IMR-90 (cell line): ENCODE measurements around the gene RHOBTB3. TPM values are rescaled to one million over a fixed set of nuclear protein-coding genes. Genes with fewer than 3 reads are reported as not detected.

Experiments
- ATAC-seq: fragments of 200-7000 bp; cut with Tn5 transposase; 2 replicates; pipeline ENCODE4 v1.9.1; 2020; ENCODE audit warnings: low read depth, mild to moderate bottlenecking, moderate library complexity
- BruUV-seq: library from RNA; stranded (reverse); fragments of 400-500 nt; replicated peaks from 2 replicates; lab custom pipeline; 2021; lab: Mats Ljungman, UMichigan
- CTCF ChIA-PET: fragments of 300-600 bp; formaldehyde crosslinking; extraction: SDS; loops from one replicate; lab custom pipeline; 2021; ENCODE audit warnings: antibody characterized with exemption; lab: Yijun Ruan, JAX
- POLR2A ChIA-PET: fragments of 300-600 bp; sonication (Branson Sonifier 250); formaldehyde crosslinking; loops from one replicate; lab custom pipeline; 2022; ENCODE audit warnings: antibody characterized with exemption; ENCODE audit not compliant: unreplicated experiment; lab: Charles Lee
- DNase-seq: peaks from one replicate; pipeline ENCODE4 v3.0.0; 2013
- H2AFZ ChIP-seq: replicated peaks from 2 replicates; pipeline ENCODE3; 2013; ENCODE audit warnings: low read length, mild to moderate bottlenecking; ENCODE audit not compliant: poor library complexity
- H2AK5ac ChIP-seq: 2 replicates; pipeline ENCODE4 v1.6.1; 2013; ENCODE audit warnings: low read depth, low read length, inconsistent platforms
- H2AK9ac ChIP-seq: replicated peaks from 2 replicates; pipeline ENCODE3; 2013; ENCODE audit warnings: mild to moderate bottlenecking, low read depth, low read length, moderate library complexity; ENCODE audit not compliant: poor library complexity
- H2BK120ac ChIP-seq: 2 replicates; pipeline ENCODE4 v1.6.1; 2013; ENCODE audit warnings: low read depth, low read length, inconsistent platforms
- H2BK15ac ChIP-seq: 3 replicates; pipeline ENCODE4 v1.6.1; 2013; ENCODE audit warnings: low read depth, low read length, inconsistent platforms
- H2BK20ac ChIP-seq: 2 replicates; pipeline ENCODE4 v1.6.1; 2013; ENCODE audit warnings: low read depth, mild to moderate bottlenecking, inconsistent platforms, low read length, moderate library complexity
- H2BK5ac ChIP-seq: 2 replicates; pipeline ENCODE4 v1.6.1; 2013; ENCODE audit warnings: mild to moderate bottlenecking, low read depth, low read length, inconsistent platforms; ENCODE audit not compliant: poor library complexity, severe bottlenecking
- H3K14ac ChIP-seq: replicated peaks from 2 replicates; pipeline ENCODE4 v1.6.1; 2013; ENCODE audit warnings: low read depth, low read length, inconsistent platforms
- H3K18ac ChIP-seq: 2 replicates; pipeline ENCODE4 v1.6.1; 2013; ENCODE audit warnings: low read depth, low read length, control low read depth
- H3K23ac ChIP-seq: 2 replicates; pipeline ENCODE4 v1.6.1; 2013; ENCODE audit warnings: low read depth, low read length, inconsistent platforms
- H3K27ac ChIP-seq: 2 replicates; pipeline ENCODE4 v1.5.1; 2013; ENCODE audit warnings: mild to moderate bottlenecking, control low read depth, low read length; ENCODE audit not compliant: insufficient read depth
- H3K27me3 ChIP-seq: 2 replicates; pipeline ENCODE4 v1.6.1; 2013; ENCODE audit warnings: low read length; ENCODE audit not compliant: control insufficient read depth, insufficient read depth
- H3K36me3 ChIP-seq: 2 replicates; pipeline ENCODE4 v1.6.1; 2013; ENCODE audit warnings: low read length, mixed read lengths; ENCODE audit not compliant: control insufficient read depth, insufficient read depth
- H3K4ac ChIP-seq: 2 replicates; pipeline ENCODE4 v1.6.1; 2013; ENCODE audit warnings: low read depth, low read length, inconsistent platforms
- H3K4me1 ChIP-seq: 2 replicates; pipeline ENCODE4 v1.6.1; 2013; ENCODE audit warnings: low read length, mixed read lengths; ENCODE audit not compliant: control insufficient read depth, insufficient read depth
- H3K4me2 ChIP-seq: 2 replicates; pipeline ENCODE4 v1.6.1; 2013; ENCODE audit warnings: low read depth, mild to moderate bottlenecking, control low read depth, low read length, moderate library complexity
- H3K4me3 ChIP-seq: 2 replicates; pipeline ENCODE4 v1.5.1; 2013; ENCODE audit warnings: low read depth, mild to moderate bottlenecking, control low read depth, low read length, moderate library complexity; ENCODE audit not compliant: insufficient read depth
- H3K56ac ChIP-seq: 2 replicates; pipeline ENCODE4 v1.6.1; 2013; ENCODE audit warnings: low read length, inconsistent platforms; ENCODE audit not compliant: insufficient read depth; ENCODE audit errors: extremely low read depth
- H3K79me1 ChIP-seq, 2 experiments: 2 replicates each; pipeline ENCODE4 v1.6.1; 2013; ENCODE audit warnings: low read length in 2 of 2, inconsistent platforms in 1 of 2, low read depth in 1 of 2
- H3K9ac ChIP-seq: 2 replicates; pipeline ENCODE4 v1.6.1; 2013; ENCODE audit warnings: low read depth, low read length, control low read depth
- H3K9me1 ChIP-seq: 2 replicates; pipeline ENCODE4 v1.6.1; 2013; ENCODE audit warnings: low read length, inconsistent platforms; ENCODE audit not compliant: insufficient read depth
- H3K9me3 ChIP-seq: 2 replicates; pipeline ENCODE4 v1.6.1; 2013; ENCODE audit warnings: low read length; ENCODE audit not compliant: control insufficient read depth, insufficient read depth
- H4K20me1 ChIP-seq: 2 replicates; pipeline ENCODE4 v1.6.1; 2013; ENCODE audit warnings: low read length, inconsistent platforms; ENCODE audit not compliant: insufficient read depth
- H4K5ac ChIP-seq: 2 replicates; pipeline ENCODE4 v1.6.1; 2013; ENCODE audit warnings: mild to moderate bottlenecking, low read depth, low read length, control low read depth
- H4K8ac ChIP-seq, 2 experiments: 2 replicates each; pipeline ENCODE4 v1.6.1; 2013; ENCODE audit warnings: low read depth in 2 of 2, low read length in 2 of 2, control low read depth in 1 of 2, inconsistent platforms in 1 of 2
- H4K91ac ChIP-seq: 2 replicates; pipeline ENCODE4 v1.6.1; 2013; ENCODE audit warnings: low read depth, low read length, inconsistent platforms; ENCODE audit not compliant: insufficient read depth
- BHLHE40 ChIP-seq: fragments of 150-350 bp; IDR thresholded peaks from 2 replicates; pipeline ENCODE4 v1.6.1; 2016; ENCODE audit warnings: mild to moderate bottlenecking, low read depth, low read length
- CEBPB ChIP-seq: IDR thresholded peaks from 2 replicates; pipeline ENCODE4 v1.6.1; 2012; ENCODE audit warnings: low read depth, low read length, improper control_type of control experiment
- CHD1 ChIP-seq: IDR thresholded peaks from 2 replicates; pipeline ENCODE4 v1.6.1; 2012; ENCODE audit warnings: low read depth, low read length, improper control_type of control experiment
- CTCF ChIP-seq: conservative IDR thresholded peaks from 2 replicates; pipeline ENCODE4 v1.5.1; 2012; ENCODE audit warnings: mild to moderate bottlenecking, low read depth, low read length, improper control_type of control experiment
- MAZ ChIP-seq: IDR thresholded peaks from 2 replicates; pipeline ENCODE4 v1.6.1; 2012; ENCODE audit warnings: low read depth, mild to moderate bottlenecking, low read length, improper control_type of control experiment, moderate library complexity, borderline replicate concordance
- MXI1 ChIP-seq: IDR thresholded peaks from 2 replicates; pipeline ENCODE4 v1.6.1; 2012; ENCODE audit warnings: low read depth, mild to moderate bottlenecking, low read length, moderate library complexity, borderline replicate concordance
- POLR2A ChIP-seq: IDR thresholded peaks from 2 replicates; pipeline ENCODE4 v1.6.1; 2012; ENCODE audit warnings: mild to moderate bottlenecking, low read depth, low read length
- RCOR1 ChIP-seq: IDR thresholded peaks from 2 replicates; pipeline ENCODE4 v1.6.1; 2012; ENCODE audit warnings: mild to moderate bottlenecking, low read length, improper control_type of control experiment; ENCODE audit not compliant: insufficient replicate concordance
- WGBS, 2 experiments: methylation state at CpG; one replicate each; pipeline versions ENCODE4 v1.1.5 to v1.1.7; 2013; ENCODE audit warnings: missing lambda C conversion rate in 2 of 2; ENCODE audit not compliant: insufficient read length in 1 of 2; ENCODE audit errors: extremely low coverage in 2 of 2; 5-methylcytosine and 5-hydroxymethylcytosine counted together
- dilution Hi-C: fragments of 300-500 bp; cut with HindIII; formaldehyde crosslinking; loops from one replicate; pipeline ENCODE4 v1.14.3; 2018; ENCODE audit warnings: low sequenced_read_pairs; ENCODE audit not compliant: unreplicated experiment
- in situ Hi-C: fragments of 300-500 bp; cut with MboI; formaldehyde crosslinking; loops from 3 replicates; pipeline ENCODE4 v1.14.3; 2019; ENCODE audit warnings: low sequenced_read_pairs, inconsistent platforms, mixed read lengths
- intact Hi-C: fragments of 100-400 bp; cut with micrococcal nuclease; formaldehyde crosslinking; loops from 2 replicates; pipeline ENCODE4 v1.10.0; 2022
- polyA plus RNA-seq, 3 experiments: library from polyadenylated mRNA; depleted of rRNA; stranded (reverse); fragments of >200 nt; gene quantifications; 2 replicates each; pipeline ENCODE4 v1.2.3, GENCODE V29; 2012; ENCODE audit warnings: low replicate concordance in 1 of 3
- total RNA-seq: library from RNA; depleted of rRNA; stranded (reverse); fragments of >200 nt; gene quantifications from 2 replicates; pipeline ENCODE4 v1.2.3, GENCODE V29; 2012
- TF ChIP-seq, protein P1 (sequence below): fragments of 150-350 bp; IDR thresholded peaks from 2 replicates; pipeline ENCODE4 v1.6.1; 2016; ENCODE audit warnings: low read depth, mild to moderate bottlenecking, low read length, moderate library complexity, borderline replicate concordance

Gene RHOBTB3
- total and polyA plus RNA-seq, 2 of the 4 experiments (the other 2 are of a cell fraction) = 117 to 447 TPM

DNA sequence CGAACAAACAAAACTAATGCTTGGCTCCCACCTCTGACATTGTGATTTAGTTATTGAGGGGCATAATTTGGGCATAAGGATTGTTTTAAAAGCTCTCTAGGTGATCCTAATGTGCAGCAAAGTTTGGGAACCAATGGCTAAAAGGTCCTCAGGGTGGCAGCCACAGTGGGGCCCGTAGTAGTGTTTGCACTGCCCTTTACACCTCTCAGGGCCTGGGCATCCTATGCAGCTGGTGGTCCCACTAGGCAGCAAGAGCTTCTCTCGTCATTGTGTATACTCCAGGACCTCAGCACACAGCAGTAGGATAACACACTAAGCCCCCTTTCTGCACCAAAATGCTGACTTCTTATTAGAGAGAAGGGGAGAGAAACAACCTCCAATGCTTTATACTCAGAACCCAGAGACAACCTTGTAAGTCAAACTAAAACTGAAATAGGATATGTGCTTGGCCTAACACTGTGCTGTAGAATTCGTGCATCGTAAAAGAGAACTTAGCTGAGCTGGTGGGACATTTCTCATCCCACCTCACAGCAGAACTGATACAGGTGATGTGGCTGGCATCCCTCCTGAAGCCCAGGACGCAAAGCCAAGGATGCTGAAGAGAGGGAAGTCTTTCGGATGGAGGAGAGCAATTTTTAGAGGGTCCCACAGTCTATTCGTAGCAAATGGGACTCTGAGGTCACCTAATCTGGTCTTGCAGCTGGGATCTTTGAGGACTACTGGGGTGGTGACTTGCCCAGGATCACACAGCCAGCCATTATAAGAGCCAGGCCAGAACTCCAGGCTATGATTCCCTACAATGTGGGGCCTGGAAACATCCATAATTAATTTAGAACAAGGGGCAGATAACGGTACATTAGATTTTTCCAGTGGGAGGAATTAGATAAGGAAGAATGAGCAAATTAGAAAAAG lies 90.2 kb downstream of the RHOBTB3 start:
- no peak for TF ChIP-seq RCOR1
- TF ChIP-seq POLR2A = no peak
- TF ChIP-seq, protein P1, sequence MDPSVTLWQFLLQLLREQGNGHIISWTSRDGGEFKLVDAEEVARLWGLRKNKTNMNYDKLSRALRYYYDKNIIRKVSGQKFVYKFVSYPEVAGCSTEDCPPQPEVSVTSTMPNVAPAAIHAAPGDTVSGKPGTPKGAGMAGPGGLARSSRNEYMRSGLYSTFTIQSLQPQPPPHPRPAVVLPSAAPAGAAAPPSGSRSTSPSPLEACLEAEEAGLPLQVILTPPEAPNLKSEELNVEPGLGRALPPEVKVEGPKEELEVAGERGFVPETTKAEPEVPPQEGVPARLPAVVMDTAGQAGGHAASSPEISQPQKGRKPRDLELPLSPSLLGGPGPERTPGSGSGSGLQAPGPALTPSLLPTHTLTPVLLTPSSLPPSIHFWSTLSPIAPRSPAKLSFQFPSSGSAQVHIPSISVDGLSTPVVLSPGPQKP = no peak
- no peak for TF ChIP-seq CTCF
- TF ChIP-seq BHLHE40 = no peak
- no peak for TF ChIP-seq MAZ
- no peak for TF ChIP-seq CHD1
- no peak for TF ChIP-seq MXI1
- TF ChIP-seq CEBPB = no peak
- Histone ChIP-seq H3K14ac (peak overlapping the region; percentile 35), H3K23ac (peak overlapping the region; percentile 65), H3K9ac (peak overlapping the region; percentile 98), H2BK5ac (peak overlapping the region; percentile 98), H2AFZ (peak overlapping the region; percentile 16), H2AK5ac (peak overlapping the region; percentile 83; the same call in 1 of the 2 replicates), H2BK15ac (0 out of 3 replicates have a peak overlapping the region, but pooled peaks have one; percentile 6), H2BK120ac (peak overlapping the region; percentile 32), H3K18ac (peak overlapping the region; percentile 68; the same call in 1 of the 2 replicates), H4K8ac (peak overlapping the region; percentile 3 to 37; a peak in 2 of 4 replicates), H2BK20ac (no peak overlapping the region), H4K5ac (peak overlapping the region; percentile 53; the same call in 1 of the 2 replicates), H3K4me3 (peak overlapping the region; percentile 92), H3K56ac (peak overlapping the region; percentile 72), H3K27me3 (no peaks in the 10 kb centered on the region), H3K4me2 (peak overlapping the region; percentile 100), H2AK9ac (peak overlapping the region; percentile 77), H3K9me3 (no peaks in the 10 kb centered on the region), H3K36me3 (peaks cover 18% of the 10 kb centered on the region), H3K9me1 (peaks cover 27% of the 10 kb centered on the region), H4K20me1 (peaks cover 40% of the 10 kb centered on the region), H3K4me1 (peaks cover 31% of the 10 kb centered on the region), H3K27ac (peak overlapping the region; percentile 96), H4K91ac (0 out of 2 replicates have a peak overlapping the region, but pooled peaks have one; percentile 13), H3K79me1 (peaks cover 15 to 62% of the 10 kb centered on the region in 2 experiments; a peak in 3 of 4 replicates), H3K4ac (peak overlapping the region; percentile 68)
- in situ Hi-C loops (loop anchor here (5.0 kb wide), 1 partner anchor 34 kb away; no protein-coding TSS in a partner anchor), intact Hi-C loops (loop anchor here (2.0 kb wide), 2 partner anchors 41 to 87 kb away; no protein-coding TSS in a partner anchor), dilution Hi-C loops (no loop called here)
- ChIA-PET CTCF (interaction anchor here (1.5 kb wide), 1 partner anchor 40 kb away, joined by 5 read pairs; no protein-coding TSS in a partner anchor), POLR2A (interaction anchor here (1.0 kb wide), 1 partner anchor 36 kb away, joined by 8 read pairs; no protein-coding TSS in a partner anchor)
- ATAC-seq (no peak), DNase-seq (no peak)
- 40% methylated on average over 1 of the region's 9 CpGs; no CpG with 5 or more reads in 1 of the 2 experiments for WGBS, 2 experiments
- TSS peak; percentile 58 for BruUV-seq
